ENCODE results near the gene RLN2. TPM values are rescaled to one million over a fixed set of nuclear protein-coding genes. Genes with fewer than 3 reads are reported as not detected.

The RLN2 gene
- total RNA-seq, 4 donors from 2014 or later, result not detected

DNA sequence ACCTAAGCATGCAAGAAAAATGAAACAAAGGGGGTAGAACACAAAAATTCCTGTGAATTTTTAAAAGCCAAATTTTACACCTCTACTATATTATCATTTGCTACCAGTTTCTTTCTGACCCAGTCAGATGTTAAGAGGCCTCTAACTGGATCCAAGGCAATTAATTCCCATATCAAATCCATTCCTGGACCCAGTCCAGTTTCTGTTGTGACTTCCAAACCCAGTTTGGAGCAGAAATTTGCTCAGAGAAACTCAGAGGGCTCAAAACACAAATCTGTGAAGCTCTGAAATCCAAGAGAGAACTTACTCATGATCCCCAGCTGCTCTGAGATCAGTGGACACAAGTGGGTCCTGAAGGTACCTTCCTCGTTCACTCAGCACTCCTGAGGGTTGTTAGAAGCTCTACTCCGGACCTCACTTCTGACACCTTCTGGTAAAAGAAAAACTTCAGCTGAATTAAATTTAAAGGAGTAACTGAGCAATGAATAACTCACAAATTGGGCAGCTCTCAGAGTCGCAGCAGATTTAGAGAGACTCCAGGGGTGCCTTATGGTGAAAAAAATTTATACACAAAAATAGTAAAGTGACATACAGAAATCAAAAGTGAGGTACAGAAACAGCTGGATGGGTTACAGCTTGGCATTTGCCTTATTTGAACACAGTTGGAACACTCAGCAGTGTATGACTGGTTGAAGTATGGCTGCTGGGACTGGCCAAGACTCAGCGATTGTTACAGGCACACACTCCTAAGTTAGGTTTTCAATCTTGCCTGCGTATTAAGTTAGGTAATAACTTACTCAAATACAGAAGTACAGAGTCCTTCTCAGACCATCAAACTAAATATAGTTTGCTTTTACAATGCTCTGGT is 40.9 kb downstream of the RLN2 start:
- H3K36me3 ChIP-seq, result no peaks in the 10 kb centered on the region

More for the DNA sequence above, 40.9 kb downstream of the RLN2 start:
- WGBS, result 50% methylated on average over 5 of the region's 5 CpGs
- H3K4me1 ChIP-seq, result no peaks in the 10 kb centered on the region
- no peak overlapping the region for H3K4me3 ChIP-seq
- no peaks in the 10 kb centered on the region for H3K9me3 ChIP-seq
- TF ChIP-seq, protein P1, sequence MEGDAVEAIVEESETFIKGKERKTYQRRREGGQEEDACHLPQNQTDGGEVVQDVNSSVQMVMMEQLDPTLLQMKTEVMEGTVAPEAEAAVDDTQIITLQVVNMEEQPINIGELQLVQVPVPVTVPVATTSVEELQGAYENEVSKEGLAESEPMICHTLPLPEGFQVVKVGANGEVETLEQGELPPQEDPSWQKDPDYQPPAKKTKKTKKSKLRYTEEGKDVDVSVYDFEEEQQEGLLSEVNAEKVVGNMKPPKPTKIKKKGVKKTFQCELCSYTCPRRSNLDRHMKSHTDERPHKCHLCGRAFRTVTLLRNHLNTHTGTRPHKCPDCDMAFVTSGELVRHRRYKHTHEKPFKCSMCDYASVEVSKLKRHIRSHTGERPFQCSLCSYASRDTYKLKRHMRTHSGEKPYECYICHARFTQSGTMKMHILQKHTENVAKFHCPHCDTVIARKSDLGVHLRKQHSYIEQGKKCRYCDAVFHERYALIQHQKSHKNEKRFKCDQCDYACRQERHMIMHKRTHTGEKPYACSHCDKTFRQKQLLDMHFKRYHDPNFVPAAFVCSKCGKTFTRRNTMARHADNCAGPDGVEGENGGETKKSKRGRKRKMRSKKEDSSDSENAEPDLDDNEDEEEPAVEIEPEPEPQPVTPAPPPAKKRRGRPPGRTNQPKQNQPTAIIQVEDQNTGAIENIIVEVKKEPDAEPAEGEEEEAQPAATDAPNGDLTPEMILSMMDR (IDR thresholded peaks at IDR 0.05), result no peak
- TF ChIP-seq EP300 (IDR thresholded peaks at IDR 0.05), result no peak
- no peak for TF ChIP-seq POLR2A (IDR thresholded peaks at IDR 0.05)
- TF ChIP-seq POLR2AphosphoS5 (IDR thresholded peaks at IDR 0.05), result no peak
- no peak overlapping the region for H3K27ac ChIP-seq
- DNase-seq (ENCODE audit: low spot score in 2 of 2), result no peak
- H3K27me3 ChIP-seq, result no peaks in the 10 kb centered on the region

Other genes with a start within 250 kb of the RLN2 start
- not detected for gene INSL6, start 119.1 kb downstream of the RLN2 start, total RNA-seq
- gene INSL4, start 73.3 kb downstream of the RLN2 start, total RNA-seq, result not detected
- not detected for gene RLN1, start 35.2 kb upstream of the RLN2 start, total RNA-seq
- 10 to 100 TPM in 3 of 4 donors, 1 to 10 TPM in 1; 6.9 to 18.5 (median 13.4) TPM for gene PLGRKT, start 133.2 kb upstream of the RLN2 start, total RNA-seq
- gene CD274, start 145.8 kb upstream of the RLN2 start, total RNA-seq, result 1 to 10 TPM in 1 of 4 donors, under 1 TPM in 2, not detected in 1; 0.15 to 1.6 (median 0.64) TPM
- 1 to 10 TPM in 2 of 4 donors, under 1 TPM in 2; 0.49 to 2.2 (median 0.99) TPM for gene PDCD1LG2, start 205.8 kb upstream of the RLN2 start, total RNA-seq

Data from suprapubic skin (tissue), 4 donors.